Trophoblast cell (in vitro differentiated cells and primary cell): Measurements from ENCODE around the gene ATG4B.

Experiments
- DNase-seq, 2 donors: peaks; one replicate each; pipeline ENCODE4 v3.0.0-alpha.2; 2016
- H2AFZ ChIP-seq: 2 replicates; pipeline ENCODE4 v1.6.1; 2013; ENCODE audit warnings: low read length, moderate library complexity, mild to moderate bottlenecking; ENCODE audit not compliant: insufficient read depth, poor library complexity
- H2AK5ac ChIP-seq: 2 replicates; pipeline ENCODE4 v1.6.1; 2013; ENCODE audit warnings: mild to moderate bottlenecking, low read length
- H2BK120ac ChIP-seq: 2 replicates; pipeline ENCODE4 v1.6.1; 2013; ENCODE audit warnings: low read length, mild to moderate bottlenecking, moderate library complexity; ENCODE audit not compliant: insufficient read depth, poor library complexity
- H2BK12ac ChIP-seq: 2 replicates; pipeline ENCODE4 v1.6.1; 2013; ENCODE audit warnings: mild to moderate bottlenecking, low read length, moderate library complexity
- H2BK5ac ChIP-seq: 2 replicates; pipeline ENCODE4 v1.6.1; 2013; ENCODE audit warnings: low read length, low read depth, moderate library complexity, mild to moderate bottlenecking; ENCODE audit not compliant: poor library complexity
- H3K14ac ChIP-seq: 2 replicates; pipeline ENCODE4 v1.6.1; 2013; ENCODE audit warnings: mild to moderate bottlenecking, low read length
- H3K18ac ChIP-seq: 2 replicates; pipeline ENCODE4 v1.6.1; 2013; ENCODE audit warnings: mild to moderate bottlenecking, low read length
- H3K23ac ChIP-seq: 2 replicates; pipeline ENCODE4 v1.6.1; 2013; ENCODE audit warnings: low read length
- H3K27ac ChIP-seq: 2 replicates; pipeline ENCODE4 v1.5.1; 2013; ENCODE audit warnings: low read depth, mild to moderate bottlenecking, inconsistent platforms, low read length, moderate library complexity
- H3K27me3 ChIP-seq: 2 replicates; pipeline ENCODE4 v1.6.1; 2013; ENCODE audit warnings: inconsistent platforms, mild to moderate bottlenecking, low read length, moderate library complexity; ENCODE audit not compliant: insufficient read depth
- H3K36me3 ChIP-seq, 2 experiments: 1 replicate in 1 of 2; 2 replicates in 1 of 2; pipeline ENCODE4 v1.6.1; 2013; ENCODE audit warnings: low read length in 2 of 2, mild to moderate bottlenecking in 2 of 2, moderate library complexity in 1 of 2; ENCODE audit not compliant: insufficient read depth in 2 of 2, control insufficient read depth in 1 of 2
- H3K4ac ChIP-seq: 2 replicates; pipeline ENCODE4 v1.6.1; 2013; ENCODE audit warnings: low read depth, mild to moderate bottlenecking, low read length, moderate library complexity
- H3K4me1 ChIP-seq, 2 experiments: 1 replicate in 1 of 2; 2 replicates in 1 of 2; pipeline ENCODE4 v1.6.1; 2013; ENCODE audit warnings: low read length in 2 of 2, mild to moderate bottlenecking in 2 of 2, moderate library complexity in 1 of 2; ENCODE audit not compliant: insufficient read depth in 2 of 2, control insufficient read depth in 1 of 2
- H3K4me2 ChIP-seq: 2 replicates; pipeline ENCODE4 v1.6.1; 2013; ENCODE audit warnings: inconsistent platforms, mild to moderate bottlenecking, low read length, moderate library complexity
- H3K4me3 ChIP-seq: 2 replicates; pipeline ENCODE4 v1.5.1; 2013; ENCODE audit warnings: mild to moderate bottlenecking, low read depth, low read length, inconsistent platforms
- H3K79me1 ChIP-seq: one replicate; pipeline ENCODE4 v1.6.1; 2013; ENCODE audit warnings: low read length
- H3K79me2 ChIP-seq: 2 replicates; pipeline ENCODE4 v1.6.1; 2013; ENCODE audit warnings: low read length, mild to moderate bottlenecking; ENCODE audit not compliant: control insufficient read depth, insufficient read depth, poor library complexity
- H3K9ac ChIP-seq: 2 replicates; pipeline ENCODE4 v1.6.1; 2013; ENCODE audit warnings: mild to moderate bottlenecking, low read length
- H3K9me3 ChIP-seq: 2 replicates; pipeline ENCODE4 v1.6.1; 2013; ENCODE audit warnings: low read depth, mild to moderate bottlenecking, control low read depth, inconsistent platforms, low read length; ENCODE audit not compliant: insufficient read depth
- H4K12ac ChIP-seq: 2 replicates; pipeline ENCODE4 v1.6.1; 2013; ENCODE audit warnings: low read depth, mild to moderate bottlenecking, low read length, moderate library complexity
- H4K8ac ChIP-seq: 2 replicates; pipeline ENCODE4 v1.6.1; 2013; ENCODE audit warnings: low read depth, mild to moderate bottlenecking, low read length, moderate library complexity
- H4K91ac ChIP-seq: one replicate; pipeline ENCODE4 v1.6.1; 2013; ENCODE audit warnings: low read depth, mild to moderate bottlenecking, low read length, moderate library complexity
- WGBS: extraction: QIAGEN DNeasy Blood & Tissue Kit; methylation state at CpG from one replicate; pipeline ENCODE4 v1.1.7; 2013; ENCODE audit warnings: missing lambda C conversion rate; ENCODE audit not compliant: insufficient read length, insufficient coverage; ENCODE audit errors: extremely low coverage; 5-methylcytosine and 5-hydroxymethylcytosine counted together

Gene ATG4B

GRCh38 chr2:241655516-241656189 lies 18.2 kb downstream of the ATG4B start:
- H3K4me1 ChIP-seq: peaks cover 3 to 10% of the 10 kb centered on the region in 2 experiments
- H2AK5ac ChIP-seq: no peak overlapping the region
- no peak overlapping the region for H3K4me2 ChIP-seq
- no peak overlapping the region for H4K12ac ChIP-seq
- no peaks in the 10 kb centered on the region for H3K27me3 ChIP-seq
- no peak overlapping the region for H3K9ac ChIP-seq
- H4K91ac ChIP-seq: no peak overlapping the region
- no peak overlapping the region for H2BK120ac ChIP-seq
- no peak overlapping the region for H3K18ac ChIP-seq
- no peak overlapping the region for H2BK5ac ChIP-seq
- no CpG with 5 or more reads among the region's 17 CpGs for WGBS
- H2AFZ ChIP-seq: no peak overlapping the region
- H3K4ac ChIP-seq: no peak overlapping the region
- no peaks in the 10 kb centered on the region for H3K79me2 ChIP-seq
- peaks cover under 1% of the 10 kb centered on the region for H3K9me3 ChIP-seq
- no peak overlapping the region for H4K8ac ChIP-seq
- peaks cover 54 to 71% of the 10 kb centered on the region in 2 experiments for H3K36me3 ChIP-seq
- no peak for DNase-seq
- H3K79me1 ChIP-seq: no peaks in the 10 kb centered on the region
- no peak overlapping the region for H3K23ac ChIP-seq
- H3K27ac ChIP-seq: no peak overlapping the region
- H2BK12ac ChIP-seq: no peak overlapping the region
- no peak overlapping the region for H3K14ac ChIP-seq
- H3K4me3 ChIP-seq: no peak overlapping the region

DNA sequence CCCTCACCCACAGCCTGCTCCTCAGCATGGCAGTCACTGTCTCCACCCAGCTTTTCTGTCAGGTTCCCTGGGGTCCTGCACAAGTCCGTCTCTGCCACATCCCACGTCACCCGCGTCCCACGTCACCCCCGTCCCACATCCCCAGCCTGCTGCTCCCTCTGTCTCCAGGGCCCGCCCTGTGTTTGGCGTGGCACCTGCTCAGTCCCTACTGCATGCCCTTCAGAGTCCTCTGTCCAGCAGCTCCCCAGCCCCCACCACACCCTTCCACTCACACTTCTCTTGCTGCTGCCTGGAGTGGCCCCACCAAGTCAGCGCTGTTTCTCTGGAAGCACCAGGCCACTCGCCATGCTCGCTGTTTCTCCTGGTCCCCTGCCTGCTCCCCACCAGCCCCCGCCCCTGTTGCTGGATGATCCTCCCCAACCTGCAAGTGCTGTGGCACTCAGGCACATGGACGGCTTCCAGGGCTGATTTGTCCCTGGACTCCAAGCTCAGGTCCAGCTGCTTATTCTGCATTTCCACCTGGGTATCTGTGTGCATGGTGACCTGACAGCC lies 18.8 kb downstream of the ATG4B start:
- Histone ChIP-seq H2AFZ (no peak overlapping the region), H3K18ac (no peak overlapping the region), H3K27ac (no peak overlapping the region), H3K79me1 (no peaks in the 10 kb centered on the region), H2BK120ac (no peak overlapping the region), H3K14ac (no peak overlapping the region), H3K79me2 (no peaks in the 10 kb centered on the region), H2AK5ac (no peak overlapping the region), H3K4me3 (no peak overlapping the region), H3K9ac (no peak overlapping the region), H3K4ac (no peak overlapping the region), H2BK5ac (no peak overlapping the region), H3K4me2 (no peak overlapping the region), H3K23ac (no peak overlapping the region), H4K91ac (no peak overlapping the region), H4K12ac (no peak overlapping the region), H4K8ac (no peak overlapping the region), H2BK12ac (no peak overlapping the region), H3K4me1 (peaks cover 3 to 10% of the 10 kb centered on the region in 2 experiments), H3K27me3 (no peaks in the 10 kb centered on the region), H3K9me3 (peaks cover 2% of the 10 kb centered on the region), H3K36me3 (peaks cover 59 to 76% of the 10 kb centered on the region in 2 experiments)
- no peak for DNase-seq
- no CpG with 5 or more reads among the region's 13 CpGs for WGBS

DNA sequence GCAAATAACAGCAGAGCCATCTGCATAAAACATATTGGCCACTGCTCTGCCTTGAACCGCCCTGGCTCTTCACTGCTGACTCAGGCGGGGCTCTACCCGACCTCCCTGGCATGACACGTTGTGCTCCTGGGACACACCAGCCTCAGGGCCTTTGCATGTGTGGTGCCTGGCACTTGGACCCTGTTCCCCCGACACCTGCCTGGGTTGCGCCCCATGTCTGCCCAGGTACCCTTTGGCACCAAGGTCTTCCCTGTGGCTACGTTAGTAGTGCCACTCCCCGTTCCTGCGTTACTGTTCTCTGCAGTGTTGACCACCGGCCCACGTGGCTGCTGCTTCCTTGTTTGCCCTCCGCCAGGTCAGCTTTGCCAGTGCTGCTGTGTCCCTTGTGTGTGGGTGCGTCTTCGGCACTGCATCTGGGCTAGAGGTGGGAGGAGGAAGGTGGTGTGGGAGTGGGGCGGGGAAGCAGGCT lies 20.3 kb downstream of the ATG4B start:
- no peaks in the 10 kb centered on the region for H3K79me2 ChIP-seq
- no peaks in the 10 kb centered on the region for H3K27me3 ChIP-seq
- H3K14ac ChIP-seq: no peak overlapping the region
- no peak overlapping the region for H3K18ac ChIP-seq
- H3K9me3 ChIP-seq: peaks cover 2% of the 10 kb centered on the region
- no peak overlapping the region for H2BK12ac ChIP-seq
- peaks cover 3 to 10% of the 10 kb centered on the region in 2 experiments for H3K4me1 ChIP-seq
- no peak overlapping the region for H2AK5ac ChIP-seq
- no peak overlapping the region for H3K9ac ChIP-seq
- no peaks in the 10 kb centered on the region for H3K79me1 ChIP-seq
- no peak overlapping the region for H3K23ac ChIP-seq
- no peak overlapping the region for H3K4me3 ChIP-seq
- no peak for DNase-seq
- no peak overlapping the region for H3K4ac ChIP-seq
- no peak overlapping the region for H4K91ac ChIP-seq
- no peak overlapping the region for H2BK120ac ChIP-seq
- H2BK5ac ChIP-seq: no peak overlapping the region
- no peak overlapping the region for H4K8ac ChIP-seq
- no CpG with 5 or more reads among the region's 15 CpGs for WGBS
- no peak overlapping the region for H4K12ac ChIP-seq
- H2AFZ ChIP-seq: no peak overlapping the region
- H3K27ac ChIP-seq: no peak overlapping the region
- H3K36me3 ChIP-seq: peaks cover 52 to 67% of the 10 kb centered on the region in 2 experiments
- no peak overlapping the region for H3K4me2 ChIP-seq

GRCh38 chr2:241658296-241658695 lies 20.8 kb downstream of the ATG4B start:
- no peak overlapping the region for H4K8ac ChIP-seq
- no peak overlapping the region for H2BK12ac ChIP-seq
- peaks cover 3 to 10% of the 10 kb centered on the region in 2 experiments for H3K4me1 ChIP-seq
- no peaks in the 10 kb centered on the region for H3K79me1 ChIP-seq
- H3K27me3 ChIP-seq: no peaks in the 10 kb centered on the region
- no peak overlapping the region for H3K27ac ChIP-seq
- no peak overlapping the region for H2AK5ac ChIP-seq
- no peak overlapping the region for H3K18ac ChIP-seq
- H2BK5ac ChIP-seq: no peak overlapping the region
- no peak overlapping the region for H4K91ac ChIP-seq
- H3K9me3 ChIP-seq: peaks cover 2% of the 10 kb centered on the region
- H2AFZ ChIP-seq: no peak overlapping the region
- H3K4ac ChIP-seq: no peak overlapping the region
- no peak overlapping the region for H3K4me2 ChIP-seq
- H4K12ac ChIP-seq: no peak overlapping the region
- no peak for DNase-seq
- H3K9ac ChIP-seq: no peak overlapping the region
- no peak overlapping the region for H2BK120ac ChIP-seq
- no peak overlapping the region for H3K4me3 ChIP-seq
- peaks cover 51 to 63% of the 10 kb centered on the region in 2 experiments for H3K36me3 ChIP-seq
- no peak overlapping the region for H3K14ac ChIP-seq
- WGBS: no CpG with 5 or more reads among the region's 5 CpGs
- H3K79me2 ChIP-seq: no peaks in the 10 kb centered on the region
- no peak overlapping the region for H3K23ac ChIP-seq
